Esophagus muscularis mucosa (tissue), 4 donors: ENCODE data around the gene NR3C2. TPM values are rescaled to one million over a fixed set of nuclear protein-coding genes. Genes with fewer than 3 reads are reported as not detected.

ENCODE experiments used
- DNase-seq: peaks from one replicate; pipeline ENCODE4 v3.0.0-alpha.2; 2017; ENCODE audit errors: extremely low spot score
- H3K27ac ChIP-seq, 4 donors: fragments of 200-600 bp; sonication (generic); replicated peaks in 1 of 4; 1 replicate in 3 of 4; 2 replicates in 1 of 4; pipeline ENCODE4 v1.5.1; 2016 to 2019; ENCODE audit warnings: mild to moderate bottlenecking in 1 of 4
- H3K27me3 ChIP-seq, 4 donors: fragments of 200-600 bp; sonication (generic); one replicate each; pipeline versions ENCODE4 v1.5.1 to v1.6.0; 2016 to 2019
- H3K36me3 ChIP-seq, 4 donors: fragments of 200-600 bp; sonication (generic); one replicate each; pipeline ENCODE4 v1.5.1; 2016 to 2019
- H3K4me1 ChIP-seq, 4 donors: fragments of 200-600 bp; sonication (generic); one replicate each; pipeline ENCODE4 v1.5.1; 2016 to 2019
- H3K4me3 ChIP-seq, 4 donors: fragments of 200-600 bp; sonication (generic); 1 replicate in 2 of 4; 2 replicates in 2 of 4; pipeline ENCODE4 v1.5.1; 2016 to 2019; ENCODE audit warnings: mild to moderate bottlenecking in 4 of 4, moderate library complexity in 1 of 4
- H3K9me3 ChIP-seq, 4 donors: fragments of 200-600 bp; sonication (generic); 1 replicate in 3 of 4; 2 replicates in 1 of 4; pipeline ENCODE4 v1.5.1; 2016 to 2019
- CTCF ChIP-seq, 3 experiments: fragments of 200-600 bp in 2 of 3; fragments of 450-650 bp in 1 of 3; sonication (generic) in 2 of 3; IDR thresholded peaks; one replicate each; pipeline ENCODE4 v1.5.1; 2017 to 2019; ENCODE audit warnings: antibody characterized with exemption in 3 of 3, mild to moderate bottlenecking in 2 of 3, moderate library complexity in 1 of 3
- EP300 ChIP-seq: sonication (generic); formaldehyde crosslinking; IDR thresholded peaks from one replicate; pipeline ENCODE4 v1.6.1; 2017; ENCODE audit warnings: antibody characterized with exemption
- POLR2A ChIP-seq: fragments of 450-650 bp; IDR thresholded peaks from one replicate; pipeline ENCODE4 v1.6.1; 2017; ENCODE audit warnings: antibody characterized with exemption, moderate library complexity, mild to moderate bottlenecking, low read depth
- POLR2AphosphoS5 ChIP-seq, 2 donors: sonication (generic); formaldehyde crosslinking; IDR thresholded peaks; one replicate each; pipeline ENCODE4 v1.6.1; 2017; ENCODE audit warnings: antibody characterized with exemption in 2 of 2
- WGBS: methylation state at CpG from one replicate; pipeline ENCODE4 v1.1.5; 2018; 5-methylcytosine and 5-hydroxymethylcytosine counted together
- intact Hi-C: fragments of 100-400 bp; cut with DNase I; formaldehyde crosslinking; loops from one replicate; pipeline ENCODE4 v1.15.1; 2023
- total RNA-seq, 4 donors: library from RNA; depleted of rRNA; stranded (reverse); fragments of >200 nt; gene quantifications; one replicate each; pipeline versions ENCODE4 v1.1.0 to v1.2.1, GENCODE V29; 2016

Gene NR3C2
- total RNA-seq, 4 donors from 2014 or later = 10.0 to 14.6 (median 12.1) TPM

- Histone ChIP-seq H3K4me3 (no peak overlapping the region), H3K27me3 (no peaks in the 10 kb centered on the region), H3K9me3 (no peaks in the 10 kb centered on the region), H3K36me3 (peaks cover 0 to 13% (median 2%) of the 10 kb centered on the region in 4 donors), H3K27ac (no peak overlapping the region), H3K4me1 (peaks cover 44 to 75% (median 70%) of the 10 kb centered on the region in 4 donors)
- TF ChIP-seq POLR2AphosphoS5 (IDR thresholded peaks at IDR 0.05) (peak in 1 of 2 donors; percentile 20), POLR2A (no peak), CTCF (IDR thresholded peaks at IDR 0.05) (peak in 1 of 3 experiments; percentile 7)
- WGBS = 67% methylated on average over 6 of the region's 6 CpGs
- DNase-seq = no peak
- intact Hi-C loops = no loop called here
These were observed 385.3 kb downstream of the NR3C2 start for GRCh38 chr4:148056879-148057278.

- Histone ChIP-seq H3K4me1 (peaks cover 41 to 77% (median 74%) of the 10 kb centered on the region in 4 donors), H3K36me3 (peaks cover 0 to 13% (median 2%) of the 10 kb centered on the region in 4 donors), H3K27ac (no peak overlapping the region), H3K9me3 (no peaks in the 10 kb centered on the region), H3K4me3 (no peak overlapping the region), H3K27me3 (no peaks in the 10 kb centered on the region)
- TF ChIP-seq EP300 (no peak), POLR2AphosphoS5 (IDR thresholded peaks at IDR 0.05) (no peak)
- DNase-seq = no peak
- WGBS = 93% methylated on average over 6 of the region's 6 CpGs
- intact Hi-C loops = no loop called here
These were observed 386.4 kb downstream of the NR3C2 start for GRCh38 chr4:148055844-148056243.

- DNase-seq = no peak
- no peak overlapping the region for H3K4me3 ChIP-seq
- H3K4me1 ChIP-seq = peaks cover 41 to 69% (median 66%) of the 10 kb centered on the region in 4 donors
- H3K9me3 ChIP-seq = no peaks in the 10 kb centered on the region
- intact Hi-C loops = no loop called here
- 47% methylated on average over 3 of the region's 3 CpGs for WGBS
- peaks cover 0 to 15% (median 2%) of the 10 kb centered on the region in 4 donors for H3K36me3 ChIP-seq
- H3K27me3 ChIP-seq = no peaks in the 10 kb centered on the region
- H3K27ac ChIP-seq = no peak overlapping the region
- TF ChIP-seq EP300 (no peak), POLR2A (no peak), POLR2AphosphoS5 (IDR thresholded peaks at IDR 0.05) (no peak), CTCF (IDR thresholded peaks at IDR 0.05) (no peak)
These were observed 387.9 kb downstream of the NR3C2 start for GRCh38 chr4:148054275-148054674.

GRCh38 chr4:148053298-148054003 is 388.8 kb downstream of the NR3C2 start:
- H3K9me3 ChIP-seq = no peaks in the 10 kb centered on the region
- DNase-seq = no peak
- H3K4me1 ChIP-seq = peaks cover 37 to 69% (median 61%) of the 10 kb centered on the region in 4 donors
- TF ChIP-seq EP300 (no peak), POLR2AphosphoS5 (IDR thresholded peaks at IDR 0.05) (no peak), POLR2A (no peak), CTCF (IDR thresholded peaks at IDR 0.05) (no peak)
- 75% methylated on average over 11 of the region's 11 CpGs for WGBS
- no peaks in the 10 kb centered on the region for H3K27me3 ChIP-seq
- intact Hi-C loops = no loop called here
- peak overlapping the region in 1 of 4 donors; percentile 11 for H3K27ac ChIP-seq
- peaks cover 0 to 18% (median 2%) of the 10 kb centered on the region in 4 donors for H3K36me3 ChIP-seq
- H3K4me3 ChIP-seq = no peak overlapping the region

GRCh38 chr4:148052448-148052847 is 389.8 kb downstream of the NR3C2 start:
- Histone ChIP-seq H3K4me1 (peaks cover 32 to 62% (median 59%) of the 10 kb centered on the region in 4 donors), H3K4me3 (no peak overlapping the region), H3K9me3 (no peaks in the 10 kb centered on the region), H3K27ac (no peak overlapping the region), H3K36me3 (peaks cover 0 to 24% (median 2%) of the 10 kb centered on the region in 4 donors), H3K27me3 (no peaks in the 10 kb centered on the region)
- DNase-seq = no peak
- TF ChIP-seq POLR2A (no peak), EP300 (no peak), POLR2AphosphoS5 (IDR thresholded peaks at IDR 0.05) (no peak), CTCF (IDR thresholded peaks at IDR 0.05) (no peak)
- intact Hi-C loops = no loop called here
